Activated CD8-positive, alpha-beta T cell treated with anti-CD3 and anti-CD28 coated beads, Interleukin-2, amount 10 ng/mL, durations not matched to agents 7 days and 5 days (primary cell): ENCODE data around the gene NUDT1. TPM values are rescaled to one million over a fixed set of nuclear protein-coding genes. Genes with fewer than 3 reads are reported as not detected.

Experiments used
- ATAC-seq: fragments of 150-1000 bp; cut with Tn5 transposase; one replicate; pipeline ENCODE4 v1.10.0; 2021; ENCODE audit warnings: moderate library complexity
- CTCF ChIA-PET: fragments of 350-600 bp; sonication (Branson Sonifier 250); formaldehyde crosslinking; loops from one replicate; lab custom pipeline; 2021; ENCODE audit warnings: antibody characterized with exemption; lab: Charles Lee
- POLR2A ChIA-PET: fragments of 350-600 bp; sonication (Branson Sonifier 250); formaldehyde crosslinking; loops from one replicate; lab custom pipeline; 2021; ENCODE audit warnings: antibody characterized with exemption; lab: Charles Lee
- DNase-seq: peaks from one replicate; pipeline ENCODE4 v3.0.0-alpha.2; 2020
- H3K27ac Mint-ChIP-seq: one replicate; pipeline ENCODE4 v1.8.0; 2021; ENCODE audit warnings: mild to moderate bottlenecking, mixed read lengths
- H3K27me3 Mint-ChIP-seq: one replicate; pipeline ENCODE4 v1.8.0; 2021; ENCODE audit warnings: low read depth, mixed read lengths
- H3K36me3 Mint-ChIP-seq: one replicate; pipeline ENCODE4 v1.8.0; 2021; ENCODE audit warnings: low read depth, mixed read lengths
- H3K4me1 Mint-ChIP-seq: one replicate; pipeline ENCODE4 v1.8.0; 2021; ENCODE audit warnings: low read depth, mixed read lengths
- H3K4me3 Mint-ChIP-seq: one replicate; pipeline ENCODE4 v1.8.0; 2021; ENCODE audit warnings: mild to moderate bottlenecking, mixed read lengths
- H3K9me3 Mint-ChIP-seq: one replicate; pipeline ENCODE4 v1.8.0; 2022; ENCODE audit warnings: mixed read lengths; ENCODE audit not compliant: insufficient read depth
- microRNA-seq: library from miRNA; unstranded; fragments of <30 nt; microRNA quantifications from one replicate; pipeline ENCODE4 v1.2.0, GENCODE V29; 2022
- total RNA-seq, 2 experiments: library from RNA; stranded (reverse); gene quantifications; one replicate each; pipeline ENCODE4 v1.2.3, GENCODE V29; 2021

The NUDT1 gene
- total RNA-seq, 2 experiments from 2014 or later: 126 to 130 TPM

- no peaks in the 10 kb centered on the region for H3K36me3 Mint-ChIP-seq
- CTCF ChIA-PET: no interaction called here
Measured at GRCh38 chr7:2299131-2299829, 57.3 kb downstream of the NUDT1 start.

GRCh38 chr7:2299870-2300512 is 58.0 kb downstream of the NUDT1 start:
- CTCF ChIA-PET: no interaction called here
- POLR2A ChIA-PET: interaction anchor here (0.7 kb wide), 1 partner anchor 10 kb away, joined by 6 read pairs; no protein-coding TSS in a partner anchor
- Mint-ChIP-seq H3K36me3 (no peaks in the 10 kb centered on the region), H3K4me3 (no peak overlapping the region), H3K9me3 (no peaks in the 10 kb centered on the region), H3K27me3 (no peaks in the 10 kb centered on the region), H3K27ac (no peak overlapping the region), H3K4me1 (peaks cover 8% of the 10 kb centered on the region)
- ATAC-seq (no peak), DNase-seq (no peak)

More at GRCh38 chr7:2299131-2299829, 57.3 kb downstream of the NUDT1 start:
- Mint-ChIP-seq H3K9me3 (no peaks in the 10 kb centered on the region), H3K27ac (no peak overlapping the region), H3K27me3 (no peaks in the 10 kb centered on the region), H3K4me3 (no peak overlapping the region), H3K4me1 (peaks cover 8% of the 10 kb centered on the region)
- DNase-seq: no peak
- POLR2A ChIA-PET: interaction anchor here (0.6 kb wide), 1 partner anchor 150 kb away, joined by 3 read pairs; no protein-coding TSS in a partner anchor
- no peak for ATAC-seq

Small RNAs within 50 kb of the gene (microRNA-seq; reads per million reads assigned to microRNA genes)
- gene MIR6836: 2.9 reads per million

Other genes starting within 250 kb of the NUDT1 start
- 10 to 100 TPM; 79.8 to 82.7 TPM for gene MAD1L1, start 9.3 kb upstream of the NUDT1 start, total RNA-seq
- 10 to 100 TPM; 36.7 to 37.8 TPM for gene MRM2, start within 50 bp of the NUDT1 start, total RNA-seq
- gene SNX8, start 72.2 kb downstream of the NUDT1 start, total RNA-seq: 10 to 100 TPM; 28.3 to 35.8 TPM
- gene EIF3B, start 112.6 kb downstream of the NUDT1 start, total RNA-seq: 100 to 1,000 TPM; 174 to 184 TPM
- 10 to 100 TPM; 47.9 to 49.0 TPM for gene CHST12, start 161.4 kb downstream of the NUDT1 start, total RNA-seq
- not detected for gene GRIFIN, start 234.2 kb downstream of the NUDT1 start, total RNA-seq